AG09309 (cell line): ENCODE data around the gene CTNNBL1.

Source experiments
- DNase-seq: peaks from one replicate; pipeline ENCODE4 v3.0.0-alpha.2; 2010; ENCODE audit warnings: low read depth
- H3K4me3 ChIP-seq: 2 replicates; pipeline ENCODE4 v1.5.1; 2011; ENCODE audit warnings: mild to moderate bottlenecking, low read depth, low read length, moderate library complexity; ENCODE audit not compliant: control insufficient read depth
- CTCF ChIP-seq: IDR thresholded peaks from 2 replicates; pipeline ENCODE4 v1.5.1; 2011; ENCODE audit warnings: mild to moderate bottlenecking, low read depth, low read length, inconsistent platforms; ENCODE audit not compliant: insufficient read depth, control insufficient read depth; ENCODE audit errors: missing control alignments

CTNNBL1 gene

GRCh38 chr20:37725165-37725564 is 31.3 kb downstream of the CTNNBL1 start:
- DNase-seq: no peak
- no peak for TF ChIP-seq CTCF
- no peak overlapping the region for H3K4me3 ChIP-seq

GRCh38 chr20:37725855-37726254 is 32.0 kb downstream of the CTNNBL1 start:
- no peak for DNase-seq
- TF ChIP-seq CTCF: no peak
- no peak overlapping the region for H3K4me3 ChIP-seq

GRCh38 chr20:37726321-37726720 is 32.5 kb downstream of the CTNNBL1 start:
- no peak for DNase-seq
- H3K4me3 ChIP-seq: no peak overlapping the region
- no peak for TF ChIP-seq CTCF

- H3K4me3 ChIP-seq: no peak overlapping the region
- TF ChIP-seq CTCF: no peak
- DNase-seq: no peak
Observed at GRCh38 chr20:37726971-37727956, 33.4 kb downstream of the CTNNBL1 start.

GRCh38 chr20:37727957-37728634 is 34.3 kb downstream of the CTNNBL1 start:
- no peak for DNase-seq
- no peak for TF ChIP-seq CTCF
- H3K4me3 ChIP-seq: no peak overlapping the region

GRCh38 chr20:37728635-37728983 is 34.8 kb downstream of the CTNNBL1 start:
- DNase-seq: no peak
- H3K4me3 ChIP-seq: no peak overlapping the region
- no peak for TF ChIP-seq CTCF
